SKM-1 treated with dmso at 0.1 percent for 144 hours (cell line): ENCODE data around the gene SH3BP5L.

Source experiments
- DNase-seq: peaks from one replicate; lab custom pipeline; 2025; ENCODE audit not compliant: unreplicated experiment; lab: John Stamatoyannopoulos, UW

The SH3BP5L gene

GRCh38 chr1:248825909-248826760, at the start of gene SH3BP5L:
TSS of gene SH3BP5L (minus strand) at chr1:248825915. CDS start at chr1:248824935, 980 bp downstream.
- DNase-seq: peak; percentile 98

GRCh38 chr1:248873993-248874533, 48.3 kb upstream of the SH3BP5L start:
- DNase-seq: peak; percentile 97

- peak; percentile 97 for DNase-seq
These were observed 47.8 kb upstream of the SH3BP5L start for GRCh38 chr1:248873409-248873992.

GRCh38 chr1:248872752-248873408, 47.2 kb upstream of the SH3BP5L start:
- DNase-seq: peak; percentile 85

- DNase-seq: no peak
These were observed 46.2 kb upstream of the SH3BP5L start for GRCh38 chr1:248871837-248872401.

- peak; percentile 73 for DNase-seq
These were observed 37.5 kb upstream of the SH3BP5L start for GRCh38 chr1:248862998-248863881.

GRCh38 chr1:248862695-248862997, 36.9 kb upstream of the SH3BP5L start:
- DNase-seq: no peak

- no peak for DNase-seq
These were observed 35.9 kb upstream of the SH3BP5L start for GRCh38 chr1:248861616-248862015.

GRCh38 chr1:248860007-248860406, 34.3 kb upstream of the SH3BP5L start:
- DNase-seq: no peak

GRCh38 chr1:248858891-248859889, 33.5 kb upstream of the SH3BP5L start, which contains the start of gene ZNF692:
TSS of gene ZNF692 (minus strand) at chr1:248859085. CDS start at chr1:248858309, 776 bp downstream.
- peak; percentile 99 for DNase-seq

- peak; percentile 87 for DNase-seq
These were observed 32.6 kb upstream of the SH3BP5L start for GRCh38 chr1:248858096-248858890.

- DNase-seq: no peak
These were observed 32.0 kb upstream of the SH3BP5L start for GRCh38 chr1:248857749-248858095.

GRCh38 chr1:248857201-248857600, 31.5 kb upstream of the SH3BP5L start:
- peak; percentile 24 for DNase-seq

GRCh38 chr1:248856176-248856575, 30.5 kb upstream of the SH3BP5L start:
- DNase-seq: no peak

GRCh38 chr1:248855580-248855979, 29.9 kb upstream of the SH3BP5L start:
- DNase-seq: no peak

GRCh38 chr1:248853663-248854375, 28.1 kb upstream of the SH3BP5L start:
- no peak for DNase-seq

GRCh38 chr1:248852481-248853405, 27.0 kb upstream of the SH3BP5L start:
- DNase-seq: peak; percentile 69
